HepG2 (cell line): ENCODE results near the gene CBLC.

Experiments
- POLR2A ChIP-seq, 2 experiments: IDR thresholded peaks; 2 replicates each; pipeline ENCODE4 v1.6.1; 2011; ENCODE audit warnings: low read depth in 2 of 2, low read length in 2 of 2, mild to moderate bottlenecking in 1 of 2, moderate library complexity in 1 of 2; ENCODE audit not compliant: insufficient read depth in 1 of 2
- ZFP41 ChIP-seq: sonication (generic); formaldehyde crosslinking; IDR thresholded peaks from 2 replicates; pipeline ENCODE4 v1.4.0; 2020; ENCODE audit warnings: mild to moderate bottlenecking, missing genetic modification reagents, borderline replicate concordance
- TF ChIP-seq, protein P1 (sequence below): sonication (generic); formaldehyde crosslinking; IDR thresholded peaks from 2 replicates; pipeline ENCODE4 v1.5.1; 2020; ENCODE audit warnings: mild to moderate bottlenecking, missing genetic modification reagents
- TF ChIP-seq, protein P2 (sequence below): sonication (generic); formaldehyde crosslinking; IDR thresholded peaks from 2 replicates; pipeline ENCODE4 v1.8.0; 2022; ENCODE audit warnings: missing genetic modification reagents, mild to moderate bottlenecking, borderline replicate concordance
- TF ChIP-seq, protein P3 (sequence below): IDR thresholded peaks from 2 replicates; pipeline ENCODE4 v1.6.1; 2012; ENCODE audit warnings: inconsistent platforms
- TF ChIP-seq, protein P4 (sequence below): sonication (generic); formaldehyde crosslinking; IDR thresholded peaks from 2 replicates; pipeline ENCODE4 v1.5.1; 2020; ENCODE audit warnings: missing genetic modification reagents, mild to moderate bottlenecking, borderline replicate concordance

DNA sequence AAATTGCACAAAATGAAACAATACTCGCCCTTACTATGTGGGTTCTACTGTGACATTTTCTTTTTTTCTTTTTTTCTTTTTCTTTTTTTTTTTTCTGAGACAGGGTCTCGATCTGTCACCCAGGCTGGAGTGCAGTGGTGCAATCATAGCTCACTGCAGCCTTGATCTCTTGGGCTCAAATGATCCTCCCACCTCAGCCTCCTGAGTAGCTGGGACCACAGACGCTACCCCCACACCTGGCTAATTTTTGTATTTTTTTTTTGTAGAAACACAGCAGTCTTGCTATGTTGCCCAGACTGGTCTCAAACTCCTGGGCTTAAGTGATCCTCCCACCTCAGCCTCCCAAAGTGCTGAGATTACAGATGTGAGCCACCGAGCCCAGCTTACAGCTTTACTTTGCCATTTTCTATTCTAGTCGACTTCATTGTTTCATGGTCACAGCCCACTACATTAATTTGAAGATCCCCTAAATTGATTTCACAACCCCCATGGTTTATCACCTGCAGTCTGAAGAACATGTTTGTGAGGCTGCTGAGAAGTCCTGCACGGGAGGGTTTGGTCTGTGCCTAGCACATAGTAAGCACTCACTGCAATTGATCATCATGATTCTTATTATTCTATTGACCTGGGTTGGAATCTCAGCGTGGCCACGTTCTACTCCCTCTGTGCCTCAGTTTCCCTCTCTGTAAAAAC lies 25.4 kb upstream of the CBLC start:
- no peak for TF ChIP-seq ZFP41 (CRISPR knock-in tag)
- TF ChIP-seq, protein P1, sequence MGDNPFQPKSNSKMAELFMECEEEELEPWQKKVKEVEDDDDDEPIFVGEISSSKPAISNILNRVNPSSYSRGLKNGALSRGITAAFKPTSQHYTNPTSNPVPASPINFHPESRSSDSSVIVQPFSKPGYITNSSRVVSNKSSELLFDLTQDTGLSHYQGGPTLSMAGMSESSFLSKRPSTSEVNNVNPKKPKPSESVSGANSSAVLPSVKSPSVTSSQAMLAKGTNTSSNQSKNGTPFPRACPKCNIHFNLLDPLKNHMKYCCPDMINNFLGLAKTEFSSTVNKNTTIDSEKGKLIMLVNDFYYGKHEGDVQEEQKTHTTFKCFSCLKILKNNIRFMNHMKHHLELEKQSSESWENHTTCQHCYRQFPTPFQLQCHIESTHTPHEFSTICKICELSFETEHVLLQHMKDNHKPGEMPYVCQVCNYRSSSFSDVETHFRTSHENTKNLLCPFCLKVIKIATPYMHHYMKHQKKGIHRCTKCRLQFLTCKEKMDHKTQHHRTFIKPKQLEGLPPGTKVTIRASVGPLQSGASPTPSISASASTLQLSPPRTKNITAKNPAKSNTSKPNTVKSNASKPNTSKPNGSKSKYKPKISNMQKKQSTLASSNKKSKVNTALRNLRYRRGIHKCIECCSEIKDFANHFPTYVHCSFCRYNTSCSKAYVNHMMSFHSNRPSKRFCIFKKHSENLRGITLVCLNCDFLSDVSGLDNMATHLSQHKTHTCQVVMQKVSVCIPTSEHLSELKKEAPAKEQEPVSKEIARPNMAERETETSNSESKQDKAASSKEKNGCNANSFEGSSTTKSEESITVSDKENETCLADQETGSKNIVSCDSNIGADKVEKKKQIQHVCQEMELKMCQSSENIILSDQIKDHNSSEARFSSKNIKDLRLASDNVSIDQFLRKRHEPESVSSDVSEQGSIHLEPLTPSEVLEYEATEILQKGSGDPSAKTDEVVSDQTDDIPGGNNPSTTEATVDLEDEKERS: no peak
- TF ChIP-seq, protein P2, sequence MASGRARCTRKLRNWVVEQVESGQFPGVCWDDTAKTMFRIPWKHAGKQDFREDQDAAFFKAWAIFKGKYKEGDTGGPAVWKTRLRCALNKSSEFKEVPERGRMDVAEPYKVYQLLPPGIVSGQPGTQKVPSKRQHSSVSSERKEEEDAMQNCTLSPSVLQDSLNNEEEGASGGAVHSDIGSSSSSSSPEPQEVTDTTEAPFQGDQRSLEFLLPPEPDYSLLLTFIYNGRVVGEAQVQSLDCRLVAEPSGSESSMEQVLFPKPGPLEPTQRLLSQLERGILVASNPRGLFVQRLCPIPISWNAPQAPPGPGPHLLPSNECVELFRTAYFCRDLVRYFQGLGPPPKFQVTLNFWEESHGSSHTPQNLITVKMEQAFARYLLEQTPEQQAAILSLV (CRISPR knock-in tag): no peak
- TF ChIP-seq, protein P3, sequence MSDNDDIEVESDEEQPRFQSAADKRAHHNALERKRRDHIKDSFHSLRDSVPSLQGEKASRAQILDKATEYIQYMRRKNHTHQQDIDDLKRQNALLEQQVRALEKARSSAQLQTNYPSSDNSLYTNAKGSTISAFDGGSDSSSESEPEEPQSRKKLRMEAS: no peak
- TF ChIP-seq POLR2A (IDR thresholded peaks at IDR 0.05; ENCODE audit: insufficient read depth in 1 of 2, low read depth in 2 of 2, low read length in 2 of 2): no peak
- TF ChIP-seq, protein P4, sequence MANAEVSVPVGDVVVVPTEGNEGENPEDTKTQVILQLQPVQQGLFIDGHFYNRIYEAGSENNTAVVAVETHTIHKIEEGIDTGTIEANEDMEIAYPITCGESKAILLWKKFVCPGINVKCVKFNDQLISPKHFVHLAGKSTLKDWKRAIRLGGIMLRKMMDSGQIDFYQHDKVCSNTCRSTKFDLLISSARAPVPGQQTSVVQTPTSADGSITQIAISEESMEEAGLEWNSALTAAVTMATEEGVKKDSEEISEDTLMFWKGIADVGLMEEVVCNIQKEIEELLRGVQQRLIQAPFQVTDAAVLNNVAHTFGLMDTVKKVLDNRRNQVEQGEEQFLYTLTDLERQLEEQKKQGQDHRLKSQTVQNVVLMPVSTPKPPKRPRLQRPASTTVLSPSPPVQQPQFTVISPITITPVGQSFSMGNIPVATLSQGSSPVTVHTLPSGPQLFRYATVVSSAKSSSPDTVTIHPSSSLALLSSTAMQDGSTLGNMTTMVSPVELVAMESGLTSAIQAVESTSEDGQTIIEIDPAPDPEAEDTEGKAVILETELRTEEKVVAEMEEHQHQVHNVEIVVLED (CRISPR knock-in tag): no peak
